Mucosa of descending colon (tissue), 3 donors: ENCODE measurements around the gene THAP4. TPM values are rescaled to one million over a fixed set of nuclear protein-coding genes. Genes with fewer than 3 reads are reported as not detected.

Source experiments
- ATAC-seq: fragments of 200-7000 bp; cut with Tn5 transposase; one replicate; pipeline ENCODE4 v1.9.1; 2020; ENCODE audit warnings: mild to moderate bottlenecking, moderate library complexity
- DNase-seq, 3 donors: peaks; one replicate each; pipeline ENCODE4 v3.0.0-alpha.2; 2020
- H3K36me3 ChIP-seq: fragments of 200-600 bp; one replicate; pipeline ENCODE4 v1.8.0; 2021; ENCODE audit warnings: low read depth, mild to moderate bottlenecking
- H3K4me1 ChIP-seq: fragments of 200-600 bp; one replicate; pipeline ENCODE4 v1.8.0; 2021; ENCODE audit warnings: low read depth, mild to moderate bottlenecking
- H3K4me3 ChIP-seq: fragments of 200-600 bp; one replicate; pipeline ENCODE4 v1.8.0; 2021; ENCODE audit warnings: mild to moderate bottlenecking
- H3K9me3 ChIP-seq: fragments of 200-600 bp; one replicate; pipeline ENCODE4 v1.8.0; 2021; ENCODE audit warnings: mild to moderate bottlenecking
- CTCF ChIP-seq: fragments of 200-600 bp; IDR thresholded peaks from one replicate; pipeline ENCODE4 v1.8.0; 2022; ENCODE audit warnings: antibody characterized with exemption, mild to moderate bottlenecking
- intact Hi-C, 2 donors: fragments of 100-400 bp; cut with DNase I in 1 of 2; cut with micrococcal nuclease in 1 of 2; formaldehyde crosslinking; loops; one replicate each; pipeline versions ENCODE4 v1.11.0 to v1.11.1; 2022; cut with DNase I, micrococcal nuclease
- total RNA-seq, 3 donors: library from RNA; stranded (reverse); fragmentation: NEBNext Ultra II Directional in 2 of 3; extraction: Animal tissue kit (Norgen Biotek cat#: 25700) in 2 of 3; gene quantifications; one replicate each; pipeline versions ENCODE4 v1.2.1 to v1.2.4, GENCODE V29; 2021 to 2023
- donor health status: DM: no; HTN: no; CAD: no; lungs with moderate emphysema.
- donor health status: DM: no; HTN: no; CAD: no.
- donor health status: DM: no; HTN: yes; CAD: no.

Gene THAP4
- total RNA-seq, 3 donors from 2014 or later: 67.3 to 86.2 (median 68.8) TPM

- intact Hi-C loops: no loop called here
- TF ChIP-seq CTCF: no peak
- H3K36me3 ChIP-seq: no peaks in the 10 kb centered on the region
- no peaks in the 10 kb centered on the region for H3K9me3 ChIP-seq
- peak; percentile 44 to 69 (median 52) for DNase-seq
- peak overlapping the region; percentile 36 for H3K4me3 ChIP-seq
- no peaks in the 10 kb centered on the region for H3K4me1 ChIP-seq
- ATAC-seq: peak; percentile 81
These were observed 77.4 kb downstream of the THAP4 start for GRCh38 chr2:241559323-241560161.

- ATAC-seq: peak; percentile 73
These were observed 78.2 kb downstream of the THAP4 start, which contains the start of gene BOK for GRCh38 chr2:241558532-241559322. TSS of gene BOK (plus strand) at chr2:241558745. CDS start at chr2:241559484, 739 bp downstream.

GRCh38 chr2:241556746-241557145 lies 80.2 kb downstream of the THAP4 start:
- Histone ChIP-seq H3K9me3 (no peaks in the 10 kb centered on the region), H3K36me3 (no peaks in the 10 kb centered on the region), H3K4me3 (no peak overlapping the region), H3K4me1 (peaks cover 3% of the 10 kb centered on the region)
- intact Hi-C loops: no loop called here
- no peak for TF ChIP-seq CTCF
- no peak for ATAC-seq
- DNase-seq: no peak

More at GRCh38 chr2:241558532-241559322, 78.2 kb downstream of the THAP4 start, which contains the start of gene BOK:
- intact Hi-C loops: no loop called here
- Histone ChIP-seq H3K9me3 (no peaks in the 10 kb centered on the region), H3K4me3 (peak within 1 kb of the TSS; percentile 36), H3K36me3 (no peaks in the 10 kb centered on the region), H3K4me1 (no peaks in the 10 kb centered on the region)
- TF ChIP-seq CTCF: no peak
- DNase-seq: peak; percentile 68 to 79 (median 68)

- no peak overlapping the region for H3K4me3 ChIP-seq
- TF ChIP-seq CTCF: no peak
- H3K4me1 ChIP-seq: peaks cover 3% of the 10 kb centered on the region
- H3K9me3 ChIP-seq: no peaks in the 10 kb centered on the region
- H3K36me3 ChIP-seq: no peaks in the 10 kb centered on the region
- intact Hi-C loops: no loop called here
- ATAC-seq (peak; percentile 24), DNase-seq (no peak)
These were observed 81.2 kb downstream of the THAP4 start for GRCh38 chr2:241555711-241556110.

GRCh38 chr2:241554610-241555322 lies 82.2 kb downstream of the THAP4 start:
- no peak for ATAC-seq
- peaks cover 3% of the 10 kb centered on the region for H3K4me1 ChIP-seq
- TF ChIP-seq CTCF: no peak

More at GRCh38 chr2:241554610-241555322, 82.2 kb downstream of the THAP4 start:
- Histone ChIP-seq H3K4me3 (no peak overlapping the region), H3K36me3 (no peaks in the 10 kb centered on the region), H3K9me3 (no peaks in the 10 kb centered on the region)
- intact Hi-C loops: no loop called here
- DNase-seq: no peak
